ENCODE measurements around the gene SNX2. TPM values are rescaled to one million over a fixed set of nuclear protein-coding genes. Genes with fewer than 3 reads are reported as not detected.

The SNX2 gene
- total and polyA plus RNA-seq, 7 donors, result 48.6 to 111 (median 61.5) TPM

GRCh38 chr5:122770477-122770876 is 4.4 kb upstream of the SNX2 start:
- WGBS, 2 donors, result 93 to 94% methylated on average over 3 of the region's 3 CpGs
- Histone ChIP-seq H3K27ac (no peak overlapping the region), H3K4me3 (no peak overlapping the region), H3K36me3 (no peaks in the 10 kb centered on the region), H3K9me3 (no peaks in the 10 kb centered on the region), H3K27me3 (no peaks in the 10 kb centered on the region), H3K4me1 (peaks cover 0 to 4% (median 0%) of the 10 kb centered on the region in 4 donors)
- no peak for TF ChIP-seq POLR2AphosphoS5 (IDR thresholded peaks at IDR 0.05)
- no peak for TF ChIP-seq POLR2A (IDR thresholded peaks at IDR 0.05)
- TF ChIP-seq EP300 (IDR thresholded peaks at IDR 0.05), result no peak
- no peak for TF ChIP-seq CTCF (IDR thresholded peaks at IDR 0.05)
- intact Hi-C loops (cut with DNase I), result loop anchor here (10.0 kb wide), 2 partner anchors 314 to 594 kb away; partner anchors contain the start of gene PRDM6
- no peak for DNase-seq

DNA sequence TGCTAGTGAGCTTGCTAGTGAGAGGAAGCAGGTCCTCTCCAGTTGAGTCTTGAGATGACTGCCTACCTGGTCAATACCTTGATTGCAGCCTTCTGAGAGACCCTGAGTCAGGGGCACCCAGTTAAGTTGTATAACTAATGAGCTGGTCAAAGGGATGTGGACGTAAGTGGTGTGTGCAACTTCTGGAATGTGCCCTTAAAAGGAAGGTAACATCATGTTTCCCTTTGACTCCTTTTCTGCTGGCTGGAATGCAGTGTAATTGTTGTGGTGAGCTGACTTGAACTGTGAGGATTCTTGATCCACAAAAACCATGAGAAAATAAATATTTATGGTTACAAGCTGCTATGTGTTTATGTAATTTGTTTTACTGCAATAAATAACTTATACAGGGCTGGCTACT is 2.4 kb upstream of the SNX2 start:
- no peak for DNase-seq
- peaks cover 0 to 24% (median 15%) of the 10 kb centered on the region in 4 donors for H3K4me1 ChIP-seq
- TF ChIP-seq POLR2AphosphoS5 (IDR thresholded peaks at IDR 0.05), result no peak
- TF ChIP-seq POLR2A (IDR thresholded peaks at IDR 0.05), result no peak
- no peak for TF ChIP-seq EP300 (IDR thresholded peaks at IDR 0.05)
- TF ChIP-seq CTCF (IDR thresholded peaks at IDR 0.05), result no peak
- no peak overlapping the region for H3K4me3 ChIP-seq
- no peaks in the 10 kb centered on the region for H3K27me3 ChIP-seq
- 78 to 86% methylated on average over 1 of the region's 1 CpG for WGBS, 2 donors
- H3K27ac ChIP-seq, result no peak overlapping the region
- intact Hi-C loops (cut with DNase I), result loop anchor here (10.0 kb wide), 2 partner anchors 312 to 592 kb away; partner anchors contain the start of gene PRDM6
- H3K9me3 ChIP-seq, result no peaks in the 10 kb centered on the region
- no peaks in the 10 kb centered on the region for H3K36me3 ChIP-seq

DNA sequence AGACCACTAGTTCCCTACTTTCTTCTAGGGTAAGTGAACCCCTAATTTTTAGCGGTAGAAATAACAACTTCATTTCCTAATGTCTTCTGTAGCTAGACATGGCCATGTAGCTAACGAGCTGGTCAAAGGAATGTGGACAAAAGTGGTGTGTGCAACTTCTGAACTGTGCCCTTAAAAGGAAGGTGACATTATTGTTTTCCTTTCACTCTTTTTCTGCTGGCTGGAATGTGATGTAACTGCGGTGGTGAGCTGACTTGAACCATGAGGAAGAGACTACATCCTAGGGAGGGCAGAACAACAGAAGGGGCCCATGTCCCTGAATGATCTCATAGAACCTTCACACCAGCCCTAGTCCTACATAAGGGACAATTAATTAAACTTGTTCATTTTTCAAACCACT is 1.3 kb upstream of the SNX2 start:
- WGBS, 2 donors, result 37 to 73% methylated on average over 3 of the region's 3 CpGs
- Histone ChIP-seq H3K4me1 (peaks cover 0 to 34% (median 17%) of the 10 kb centered on the region in 4 donors), H3K36me3 (no peaks in the 10 kb centered on the region), H3K9me3 (no peaks in the 10 kb centered on the region), H3K27me3 (no peaks in the 10 kb centered on the region), H3K27ac (no peak overlapping the region), H3K4me3 (no peak overlapping the region)
- TF ChIP-seq POLR2A (IDR thresholded peaks at IDR 0.05) (no peak), EP300 (IDR thresholded peaks at IDR 0.05) (no peak), POLR2AphosphoS5 (IDR thresholded peaks at IDR 0.05) (no peak), CTCF (IDR thresholded peaks at IDR 0.05) (no peak)
- DNase-seq, result no peak
- intact Hi-C loops (cut with DNase I), result loop anchor here (2.0 to 10.0 kb wide), 3 partner anchors 71 to 591 kb away; partner anchors contain the start of genes PRDM6 and SNX24

GRCh38 chr5:122774519-122774860 is 390 bp upstream of the SNX2 start:
- no peak for TF ChIP-seq POLR2AphosphoS5 (IDR thresholded peaks at IDR 0.05)
- TF ChIP-seq POLR2A (IDR thresholded peaks at IDR 0.05), result no peak
- no peak for TF ChIP-seq CTCF (IDR thresholded peaks at IDR 0.05)
- Histone ChIP-seq H3K36me3 (no peaks in the 10 kb centered on the region), H3K27ac (peak overlapping the region; percentile 80 to 94 (median 88)), H3K4me1 (peaks cover 0 to 34% (median 19%) of the 10 kb centered on the region in 4 donors), H3K27me3 (no peaks in the 10 kb centered on the region), H3K4me3 (peak overlapping the region; percentile 68 to 94 (median 86)), H3K9me3 (no peaks in the 10 kb centered on the region)
- no peak for DNase-seq
- intact Hi-C loops (cut with DNase I), result loop anchor here (2.0 to 10.0 kb wide), 3 partner anchors 70 to 590 kb away; partner anchors contain the start of genes PRDM6 and SNX24
- WGBS, 2 donors, result 17 to 29% methylated on average over 8 of the region's 8 CpGs

All from sigmoid colon (tissue), 7 donors.